Measurements from ENCODE around the gene ASB1.
"Not testable (repeated sequence)": the region's sequence is repeated elsewhere in the genome, so short reads cannot be mapped to it uniquely, and the experiment has no call there.

Gene ASB1

GRCh38 chr2:238396663-238397062 is 30.1 kb upstream of the ASB1 start:
- DNase-seq (ENCODE audit: low spot score), result no peak
- TF ChIP-seq CTCF (IDR thresholded peaks at IDR 0.05; ENCODE audit: extremely low read depth, missing control alignments), result no peak

GRCh38 chr2:238397356-238397755 is 29.4 kb upstream of the ASB1 start:
- no peak for DNase-seq (ENCODE audit: low spot score)
- TF ChIP-seq CTCF (IDR thresholded peaks at IDR 0.05; ENCODE audit: extremely low read depth, missing control alignments), result no peak

- DNase-seq (ENCODE audit: low spot score), result no peak
- no peak for TF ChIP-seq CTCF (IDR thresholded peaks at IDR 0.05; ENCODE audit: extremely low read depth, missing control alignments)
These were observed 28.1 kb upstream of the ASB1 start for GRCh38 chr2:238398577-238398976.

- TF ChIP-seq CTCF (IDR thresholded peaks at IDR 0.05; ENCODE audit: extremely low read depth, missing control alignments), result no peak
- no peak for DNase-seq (ENCODE audit: low spot score)
These were observed 27.6 kb upstream of the ASB1 start for GRCh38 chr2:238399094-238399493.

GRCh38 chr2:238401551-238401950 is 25.2 kb upstream of the ASB1 start:
- no peak for TF ChIP-seq CTCF (IDR thresholded peaks at IDR 0.05; ENCODE audit: extremely low read depth, missing control alignments)
- DNase-seq (ENCODE audit: low spot score), result no peak

- no peak for TF ChIP-seq CTCF (IDR thresholded peaks at IDR 0.05; ENCODE audit: extremely low read depth, missing control alignments)
- DNase-seq (ENCODE audit: low spot score), result no peak
These were observed 22.9 kb upstream of the ASB1 start for GRCh38 chr2:238403632-238404405.

- no peak for TF ChIP-seq CTCF (IDR thresholded peaks at IDR 0.05; ENCODE audit: extremely low read depth, missing control alignments)
These were observed 22.1 kb upstream of the ASB1 start for GRCh38 chr2:238404406-238405216.

GRCh38 chr2:238405217-238405555 is 21.5 kb upstream of the ASB1 start:
- not testable (repeated sequence) for DNase-seq (ENCODE audit: low spot score)

More at GRCh38 chr2:238404406-238405216, 22.1 kb upstream of the ASB1 start:
- DNase-seq (ENCODE audit: low spot score), result no peak

Data from GM20000 (cell line).